Activated CD4-positive, alpha-beta T cell treated with anti-CD3 and anti-CD28 coated beads for 1 hour (primary cell): Measurements from ENCODE around the gene GINS2.

Experiments used
- DNase-seq: peaks from one replicate; pipeline ENCODE4 v3.0.0-alpha.2; 2020

GINS2 gene

GRCh38 chr16:85715169-85716021 is 26.6 kb upstream of the GINS2 start:
- DNase-seq: no peak

- DNase-seq: no peak
Observed at GRCh38 chr16:85712801-85713200, 24.0 kb upstream of the GINS2 start.

DNA sequence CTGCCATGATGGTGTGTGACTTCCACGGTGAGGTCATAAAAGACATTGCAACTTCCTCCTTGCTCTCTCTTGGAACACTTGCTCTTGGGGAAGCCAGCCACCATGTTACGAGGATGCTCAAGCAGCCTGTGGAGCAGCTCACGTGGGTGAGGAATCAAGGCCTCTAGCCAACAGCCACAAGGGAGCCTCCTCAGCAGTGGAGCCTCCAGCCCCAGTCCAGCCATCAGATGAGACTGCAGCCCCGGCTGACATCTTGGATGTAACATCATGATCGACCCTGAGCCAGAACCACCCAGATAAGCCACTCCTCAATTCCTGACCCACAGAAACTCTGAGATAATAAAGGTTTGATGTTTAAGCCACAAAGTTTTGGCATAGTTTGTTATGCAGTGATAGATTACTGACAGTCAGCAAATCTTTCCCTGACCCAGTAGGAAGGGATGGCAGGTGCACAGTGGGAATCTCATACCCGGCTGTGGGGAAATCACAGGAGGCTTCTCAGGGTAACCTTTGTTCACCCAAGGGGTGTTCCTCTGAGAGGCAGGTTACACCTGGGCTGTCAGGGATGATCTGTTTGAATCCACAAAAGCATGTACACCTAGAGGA is 23.3 kb upstream of the GINS2 start:
- no peak for DNase-seq

- DNase-seq: no peak
Observed at GRCh38 chr16:85710732-85711131, 22.0 kb upstream of the GINS2 start.

- DNase-seq: no peak
Observed at GRCh38 chr16:85709766-85710585, 21.2 kb upstream of the GINS2 start.

GRCh38 chr16:85708338-85708737 is 19.6 kb upstream of the GINS2 start:
- DNase-seq: no peak

DNA sequence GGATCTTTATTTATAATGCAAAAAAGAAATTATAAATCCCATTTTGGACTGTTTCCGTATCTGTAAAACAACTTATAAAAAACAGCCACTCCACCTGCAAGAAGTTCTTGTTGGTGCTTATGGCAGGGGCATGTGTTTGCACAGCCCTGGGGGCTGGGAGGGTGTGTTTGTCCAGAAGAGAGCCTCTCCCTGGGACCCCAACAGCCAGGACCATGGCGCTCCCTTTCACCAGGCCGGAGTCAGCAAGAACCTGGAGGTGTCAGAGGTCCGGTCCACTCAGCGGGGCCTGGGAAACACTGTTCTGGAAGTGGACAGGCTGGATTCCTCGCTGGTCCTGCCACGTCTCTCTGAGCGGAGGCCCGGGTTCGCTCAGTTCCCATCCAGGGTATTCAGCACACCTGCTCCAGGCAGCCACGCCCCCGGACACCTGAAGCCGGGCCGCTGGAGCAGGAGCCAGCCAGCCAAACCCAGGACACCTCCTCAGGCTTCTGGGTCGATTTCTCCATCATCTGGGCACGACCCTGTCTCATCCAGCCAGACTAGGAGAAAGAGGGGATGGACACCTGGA is 18.9 kb upstream of the GINS2 start:
- DNase-seq: no peak

DNA sequence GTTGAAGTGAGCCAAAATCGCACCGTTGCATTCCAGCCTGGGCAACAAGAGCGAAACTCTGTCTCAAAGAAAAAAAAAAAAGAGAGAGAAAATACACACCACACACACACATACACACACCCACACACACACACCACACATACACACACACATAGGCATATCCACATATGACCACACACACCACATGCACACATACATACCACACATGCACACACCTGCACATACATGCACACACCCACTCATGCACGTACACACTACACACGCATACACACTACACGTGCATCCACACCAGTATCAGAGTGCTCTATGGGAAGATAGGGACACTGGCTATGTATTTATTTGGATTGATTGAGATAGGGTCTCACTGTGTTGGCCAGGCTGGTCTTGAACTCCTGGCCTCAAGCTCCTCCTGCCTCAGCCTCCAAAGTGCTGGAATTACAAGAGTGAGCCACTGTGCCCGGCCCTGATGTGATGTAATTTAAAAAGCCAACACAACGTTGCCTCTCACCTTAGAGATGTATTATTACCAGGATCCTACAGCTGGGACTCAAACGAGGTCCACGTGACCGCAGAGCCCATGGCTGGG is 17.8 kb upstream of the GINS2 start:
- DNase-seq: no peak

- no peak for DNase-seq
Observed at GRCh38 chr16:85704900-85705846, 16.4 kb upstream of the GINS2 start.

- DNase-seq: no peak
Observed at GRCh38 chr16:85704011-85704410, 15.3 kb upstream of the GINS2 start.

GRCh38 chr16:85699628-85700027 is 10.9 kb upstream of the GINS2 start:
- DNase-seq: no peak

DNA sequence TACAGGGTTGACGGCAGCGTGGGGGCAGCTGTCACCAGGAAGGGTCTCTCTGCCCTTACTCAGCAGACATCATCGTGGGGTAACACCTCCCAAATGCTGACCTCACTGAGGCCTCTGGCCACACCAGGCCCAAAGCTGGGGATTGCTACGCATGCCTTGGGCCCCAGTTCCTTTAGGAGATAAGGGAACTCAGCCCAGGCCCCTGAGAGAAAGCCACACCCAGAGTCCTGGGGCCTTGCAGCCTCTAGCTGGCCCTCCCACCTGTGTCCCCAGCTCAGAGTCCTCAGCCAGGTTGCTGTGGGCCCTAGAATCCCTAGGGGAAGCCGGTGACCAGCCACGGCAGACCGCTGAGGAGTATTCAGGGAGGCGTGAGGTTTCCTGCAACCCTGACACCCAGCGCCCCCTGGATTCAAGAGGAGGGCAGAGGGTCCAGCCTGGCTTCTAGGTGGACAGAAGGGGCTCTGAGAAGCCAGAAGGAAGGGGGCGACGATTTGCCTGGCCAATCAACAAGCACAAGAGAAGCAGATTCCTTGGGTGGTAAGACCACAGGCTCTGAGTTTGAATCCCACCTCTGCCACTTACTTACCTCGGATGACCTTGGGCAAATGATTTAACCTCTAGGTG is 10.3 kb upstream of the GINS2 start:
- no peak for DNase-seq

DNA sequence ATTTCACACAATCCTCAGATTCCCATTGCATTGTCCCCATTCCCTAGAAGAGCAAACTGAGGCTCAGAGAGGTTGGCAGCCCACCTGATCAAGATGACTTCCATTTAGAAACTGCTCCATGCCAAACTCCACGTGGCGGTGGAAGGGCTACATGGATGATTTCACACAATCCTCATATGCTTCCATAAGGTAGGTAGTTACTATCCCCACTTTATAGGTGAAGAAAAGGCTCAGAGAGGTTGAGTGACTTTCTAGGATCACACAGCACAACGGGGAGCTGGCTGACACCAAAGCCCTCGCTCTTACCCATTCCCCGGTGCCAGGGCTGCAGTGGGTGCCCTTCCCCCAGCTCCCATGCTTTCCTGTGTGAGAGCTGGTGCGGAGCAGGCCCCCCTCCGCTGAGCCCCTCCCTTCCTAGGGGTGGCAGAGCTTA is 9.7 kb upstream of the GINS2 start:
- DNase-seq: no peak

DNA sequence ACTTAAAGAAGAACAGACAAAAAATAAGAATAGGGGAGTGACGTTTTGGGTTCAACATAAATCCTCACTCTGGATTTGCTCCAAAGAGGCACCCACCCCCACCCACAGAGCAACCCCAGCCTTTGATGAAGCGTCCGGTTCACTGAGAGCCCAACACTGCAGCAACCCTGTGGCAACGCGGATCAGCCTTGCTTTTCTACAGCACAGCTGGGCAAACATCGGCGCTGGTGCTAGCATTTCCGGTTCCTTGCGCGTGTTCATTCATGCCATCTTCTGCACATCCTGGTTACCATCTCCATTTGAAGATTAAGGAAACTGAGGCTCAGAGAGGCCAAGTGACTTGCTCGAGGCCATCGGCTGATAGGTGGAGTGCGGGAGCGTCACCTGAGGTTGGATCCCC is 8.7 kb upstream of the GINS2 start:
- DNase-seq: no peak

GRCh38 chr16:85696781-85697180 is 8.0 kb upstream of the GINS2 start:
- no peak for DNase-seq

DNA sequence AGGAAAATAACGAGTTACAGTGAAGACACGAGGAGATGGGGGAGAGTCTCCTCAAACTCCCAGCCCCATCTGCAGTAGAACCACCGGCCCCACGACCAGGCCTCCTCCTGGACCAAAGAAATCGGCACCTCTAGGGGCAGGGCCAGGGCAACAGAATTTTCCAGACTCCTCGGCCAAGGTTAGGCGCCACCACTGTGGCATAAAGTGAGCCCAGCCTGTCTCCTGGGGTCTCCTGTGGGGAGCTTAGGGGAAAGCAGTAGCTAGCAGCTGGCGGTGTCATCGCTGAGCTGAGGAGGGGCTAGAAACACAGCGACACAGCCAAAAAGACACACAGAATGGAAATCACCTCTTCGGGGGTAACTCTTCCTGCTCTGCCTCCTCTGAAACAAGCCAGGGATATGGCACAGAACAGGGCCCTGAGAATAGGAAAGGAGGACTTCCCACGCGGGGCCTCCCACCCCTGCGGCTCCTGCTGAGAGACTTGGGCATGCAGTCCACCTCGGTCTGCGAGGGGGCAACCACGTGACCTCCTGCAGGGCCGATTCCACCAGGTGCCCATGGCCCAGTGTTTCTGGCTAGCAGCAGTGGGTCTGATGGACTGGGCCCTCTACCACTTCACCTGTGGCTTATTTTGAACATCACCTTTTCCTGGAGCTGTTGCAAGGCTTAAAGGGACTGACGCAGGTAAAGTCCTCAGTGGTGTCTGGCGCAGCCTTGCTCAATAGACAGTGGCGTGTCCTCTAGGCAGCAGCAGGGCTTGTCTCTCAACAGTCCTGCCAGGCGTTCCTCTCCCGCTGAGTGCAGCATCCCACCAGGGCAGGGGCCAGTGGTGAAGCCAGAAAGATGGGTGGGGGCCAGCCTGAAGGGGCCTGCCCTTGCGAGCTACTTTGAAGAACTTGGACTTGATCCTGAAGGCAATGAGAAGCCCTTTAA is 6.7 kb upstream of the GINS2 start:
- DNase-seq: no peak

DNA sequence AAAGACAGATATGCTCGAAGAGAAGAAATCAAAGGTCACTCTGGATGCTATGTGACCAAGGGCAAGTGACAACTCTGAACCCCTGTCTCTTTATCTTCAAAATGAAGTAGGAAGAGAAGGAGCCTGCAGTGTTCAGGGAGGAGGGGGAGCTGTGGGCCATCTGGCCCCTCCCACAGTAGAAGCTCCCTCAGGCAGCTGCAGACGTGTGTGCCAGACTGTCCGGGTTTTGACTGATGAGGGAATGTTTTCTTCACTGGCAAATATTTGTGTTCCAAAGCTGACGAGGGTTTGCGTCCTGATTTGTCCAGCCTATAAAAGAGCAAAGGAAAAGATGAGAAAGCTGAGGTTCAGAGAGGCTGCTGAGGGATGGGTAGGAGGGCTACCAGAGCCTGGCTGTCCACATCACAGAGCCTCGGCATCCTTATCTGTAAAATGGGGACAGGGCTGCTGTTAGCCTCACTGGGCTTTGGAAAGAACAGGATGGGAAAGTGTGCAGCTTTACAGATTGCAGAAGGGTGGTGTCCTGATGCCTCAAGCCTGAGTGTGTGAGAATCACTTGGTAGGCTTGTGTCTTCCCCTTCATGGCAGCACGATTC is 1.8 kb upstream of the GINS2 start:
- DNase-seq: no peak

DNA sequence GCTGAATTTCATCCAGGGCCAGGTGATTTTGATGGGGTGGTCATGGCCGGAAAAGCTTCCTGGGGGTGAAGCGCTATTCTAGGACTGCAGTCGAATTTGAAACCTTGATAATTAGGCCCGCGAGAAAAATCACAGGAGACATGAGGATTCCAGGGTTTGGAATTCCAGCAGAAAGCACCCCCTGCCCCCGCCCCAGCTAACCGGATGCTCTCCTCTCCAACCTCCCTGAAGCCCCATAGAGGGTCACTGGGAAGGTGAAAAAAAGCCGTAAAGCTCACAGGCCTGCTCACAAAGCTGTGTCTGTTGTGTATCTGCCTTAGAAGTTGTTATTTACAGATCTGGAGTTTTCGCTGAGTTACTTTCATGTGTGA is 1.2 kb upstream of the GINS2 start:
- no peak for DNase-seq

GRCh38 chr16:85689285-85689949 is 663 bp upstream of the GINS2 start:
- DNase-seq: no peak
